ENCODE results near the gene ALDOB. TPM values are rescaled to one million over a fixed set of nuclear protein-coding genes. Genes with fewer than 3 reads are reported as not detected.

Gene ALDOB
- polyA plus RNA-seq, 2 of the 4 experiments (the other 2 are of a cell fraction) = not detected

DNA sequence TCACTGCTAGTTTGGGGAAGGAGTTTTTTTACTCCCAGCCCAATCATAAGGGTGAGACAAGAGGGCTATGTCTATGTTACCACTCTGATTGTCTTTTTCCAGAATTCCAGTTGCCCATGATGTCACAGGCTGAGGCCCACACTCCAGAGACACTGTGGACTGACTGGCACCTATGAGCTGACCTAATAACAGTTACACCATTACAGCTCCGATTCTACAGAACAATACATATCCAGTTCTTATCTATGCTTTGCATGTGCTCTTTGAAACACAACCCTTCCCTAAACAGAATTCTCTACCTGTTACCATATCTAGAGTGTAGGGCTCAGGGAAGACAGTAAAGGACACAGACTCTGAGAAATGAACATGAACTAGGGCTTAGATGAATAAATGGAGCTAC lies 45.7 kb upstream of the ALDOB start:
- ChIA-PET POLR2A (interaction anchor here (1.1 kb wide), 1 partner anchor 11 kb away, joined by 4 read pairs; no protein-coding TSS in a partner anchor), CTCF (interaction anchor here (1.3 to 1.4 kb wide), 3 partner anchors 16 to 22 kb away, joined by 3 to 4 read pairs (median 3); no protein-coding TSS in a partner anchor)
- peaks cover 9% of the 10 kb centered on the region; the same call in 2 of the 3 replicates for H3K4me1 ChIP-seq
- H3K27ac ChIP-seq = no peak overlapping the region
- no peak for FAIRE-seq
- TF ChIP-seq MAZ (IDR thresholded peaks at IDR 0.05; ENCODE audit: borderline replicate concordance, low read depth, low read length) (no peak), PHF8 (IDR thresholded peaks at IDR 0.05; ENCODE audit: borderline replicate concordance, low read depth) (no peak), HOXA7 (CRISPR knock-in tag; IDR thresholded peaks at IDR 0.05) (no peak), TFCP2L1 (CRISPR knock-in tag; IDR thresholded peaks at IDR 0.05) (no peak)
- TF ChIP-seq, protein P1, sequence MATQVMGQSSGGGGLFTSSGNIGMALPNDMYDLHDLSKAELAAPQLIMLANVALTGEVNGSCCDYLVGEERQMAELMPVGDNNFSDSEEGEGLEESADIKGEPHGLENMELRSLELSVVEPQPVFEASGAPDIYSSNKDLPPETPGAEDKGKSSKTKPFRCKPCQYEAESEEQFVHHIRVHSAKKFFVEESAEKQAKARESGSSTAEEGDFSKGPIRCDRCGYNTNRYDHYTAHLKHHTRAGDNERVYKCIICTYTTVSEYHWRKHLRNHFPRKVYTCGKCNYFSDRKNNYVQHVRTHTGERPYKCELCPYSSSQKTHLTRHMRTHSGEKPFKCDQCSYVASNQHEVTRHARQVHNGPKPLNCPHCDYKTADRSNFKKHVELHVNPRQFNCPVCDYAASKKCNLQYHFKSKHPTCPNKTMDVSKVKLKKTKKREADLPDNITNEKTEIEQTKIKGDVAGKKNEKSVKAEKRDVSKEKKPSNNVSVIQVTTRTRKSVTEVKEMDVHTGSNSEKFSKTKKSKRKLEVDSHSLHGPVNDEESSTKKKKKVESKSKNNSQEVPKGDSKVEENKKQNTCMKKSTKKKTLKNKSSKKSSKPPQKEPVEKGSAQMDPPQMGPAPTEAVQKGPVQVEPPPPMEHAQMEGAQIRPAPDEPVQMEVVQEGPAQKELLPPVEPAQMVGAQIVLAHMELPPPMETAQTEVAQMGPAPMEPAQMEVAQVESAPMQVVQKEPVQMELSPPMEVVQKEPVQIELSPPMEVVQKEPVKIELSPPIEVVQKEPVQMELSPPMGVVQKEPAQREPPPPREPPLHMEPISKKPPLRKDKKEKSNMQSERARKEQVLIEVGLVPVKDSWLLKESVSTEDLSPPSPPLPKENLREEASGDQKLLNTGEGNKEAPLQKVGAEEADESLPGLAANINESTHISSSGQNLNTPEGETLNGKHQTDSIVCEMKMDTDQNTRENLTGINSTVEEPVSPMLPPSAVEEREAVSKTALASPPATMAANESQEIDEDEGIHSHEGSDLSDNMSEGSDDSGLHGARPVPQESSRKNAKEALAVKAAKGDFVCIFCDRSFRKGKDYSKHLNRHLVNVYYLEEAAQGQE (IDR thresholded peaks at IDR 0.05) = no peak
- no peaks in the 10 kb centered on the region for H3K9me3 ChIP-seq
- no peak overlapping the region for H3K4me3 ChIP-seq
- DNase-seq (ENCODE audit: low read depth in 1 of 2, low spot score in 1 of 2) = no peak
- no peak overlapping the region for H3K4me2 ChIP-seq
- ATAC-seq = no peak
- 79% methylated on average over 1 of the region's 1 CpG for WGBS (ENCODE audit: missing lambda C conversion rate)

DNA sequence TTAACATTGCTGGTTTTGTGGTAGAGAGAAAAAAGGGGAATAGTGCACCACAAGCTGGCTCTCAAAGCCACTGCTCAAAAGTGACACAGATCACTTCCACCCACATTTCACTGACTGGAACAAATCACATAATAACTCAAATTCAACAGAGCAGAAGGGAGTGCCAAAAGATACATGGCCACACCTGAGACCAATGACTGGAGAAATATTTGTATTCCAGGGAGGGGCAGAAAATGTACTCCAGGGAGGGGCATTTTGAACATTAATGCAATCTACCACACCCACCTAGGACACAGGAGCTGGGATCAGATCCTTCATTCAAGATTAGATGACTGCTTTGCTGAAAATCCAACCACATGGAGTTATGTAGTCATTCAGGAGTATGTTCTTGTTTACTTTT lies 44.8 kb upstream of the ALDOB start:
- no peak for FAIRE-seq
- H3K4me1 ChIP-seq = peaks cover 5% of the 10 kb centered on the region; the same call in 2 of the 3 replicates
- CTCF ChIA-PET = interaction anchor here (1.4 kb wide), 2 partner anchors 15 to 22 kb away, joined by 3 read pairs; no protein-coding TSS in a partner anchor
- no peak overlapping the region for H3K4me3 ChIP-seq
- no peaks in the 10 kb centered on the region for H3K9me3 ChIP-seq
- DNase-seq (ENCODE audit: low read depth in 1 of 2, low spot score in 1 of 2) = no peak
- H3K27ac ChIP-seq = no peak overlapping the region
- TF ChIP-seq FOXS1 (CRISPR knock-in tag; IDR thresholded peaks at IDR 0.05) (no peak), EHF (CRISPR knock-in tag; IDR thresholded peaks at IDR 0.05) (no peak), RARB (CRISPR knock-in tag; IDR thresholded peaks at IDR 0.05) (no peak), CHD2 (IDR thresholded peaks at IDR 0.05; ENCODE audit: low read length, partially characterized antibody) (no peak), EP300 (IDR thresholded peaks at IDR 0.05) (no peak), BHLHE40 (IDR thresholded peaks at IDR 0.05; ENCODE audit: low read depth, low read length) (no peak), NPAS2 (CRISPR knock-in tag; IDR thresholded peaks at IDR 0.05; ENCODE audit: borderline replicate concordance) (no peak)
- TF ChIP-seq, protein P2, sequence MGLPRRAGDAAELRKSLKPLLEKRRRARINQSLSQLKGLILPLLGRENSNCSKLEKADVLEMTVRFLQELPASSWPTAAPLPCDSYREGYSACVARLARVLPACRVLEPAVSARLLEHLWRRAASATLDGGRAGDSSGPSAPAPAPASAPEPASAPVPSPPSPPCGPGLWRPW (IDR thresholded peaks at IDR 0.05) = no peak
- ATAC-seq = no peak
- no peak overlapping the region; the same call in 2 of the 3 replicates for H3K4me2 ChIP-seq
- POLR2A ChIA-PET = no interaction called here

DNA sequence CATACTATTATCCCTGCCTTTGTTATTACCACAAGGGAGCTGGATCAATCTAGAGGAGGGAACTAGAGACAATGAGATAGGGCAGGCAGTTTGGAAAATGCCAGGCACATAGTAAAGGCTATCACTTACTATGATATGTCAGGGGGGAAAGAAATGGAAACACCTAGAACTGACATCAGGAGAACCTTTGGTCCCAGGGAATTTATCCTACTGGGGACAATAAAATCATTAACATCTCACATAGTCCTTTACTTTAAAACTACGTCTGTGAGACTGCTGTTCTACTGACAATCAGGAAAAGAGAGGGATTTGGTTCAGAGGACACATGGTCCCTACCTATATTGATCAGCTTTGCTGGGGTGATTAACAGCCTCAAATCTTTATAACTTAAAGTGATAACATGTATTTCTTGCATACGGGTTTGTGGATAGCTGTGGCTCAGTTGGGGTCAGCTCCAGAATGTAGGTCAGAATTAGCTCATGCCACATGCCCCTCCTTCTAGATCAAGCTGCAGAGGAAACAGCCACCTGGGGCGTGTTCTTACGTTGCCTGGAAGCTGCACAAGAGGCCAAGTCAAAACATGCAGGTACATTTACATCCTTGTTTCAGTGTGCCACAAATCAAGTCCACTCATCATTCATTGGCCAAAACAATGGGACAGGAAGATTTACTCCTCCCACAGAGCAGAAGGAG lies 43.9 kb upstream of the ALDOB start:
- Histone ChIP-seq H3K9me3 (no peaks in the 10 kb centered on the region), H3K4me2 (no peak overlapping the region), H3K4me1 (peaks cover 5% of the 10 kb centered on the region; the same call in 1 of the 3 replicates), H3K4me3 (no peak overlapping the region), H3K27ac (no peak overlapping the region)
- POLR2A ChIA-PET = no interaction called here
- ATAC-seq (no peak), DNase-seq (ENCODE audit: low read depth in 1 of 2, low spot score in 1 of 2) (no peak), FAIRE-seq (no peak)
- CTCF ChIA-PET = interaction anchor here (0.6 to 0.9 kb wide), 3 partner anchors 20 to 779 kb away, joined by 3 to 4 read pairs (median 3); no protein-coding TSS in a partner anchor
- TF ChIP-seq, protein P3, sequence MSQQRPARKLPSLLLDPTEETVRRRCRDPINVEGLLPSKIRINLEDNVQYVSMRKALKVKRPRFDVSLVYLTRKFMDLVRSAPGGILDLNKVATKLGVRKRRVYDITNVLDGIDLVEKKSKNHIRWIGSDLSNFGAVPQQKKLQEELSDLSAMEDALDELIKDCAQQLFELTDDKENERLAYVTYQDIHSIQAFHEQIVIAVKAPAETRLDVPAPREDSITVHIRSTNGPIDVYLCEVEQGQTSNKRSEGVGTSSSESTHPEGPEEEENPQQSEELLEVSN (IDR thresholded peaks at IDR 0.05; ENCODE audit: borderline replicate concordance, low read depth) = no peak
- TF ChIP-seq MAZ (IDR thresholded peaks at IDR 0.05; ENCODE audit: borderline replicate concordance, low read depth, low read length) (no peak), CHD4 (IDR thresholded peaks at IDR 0.05; ENCODE audit: borderline replicate concordance) (no peak)
- TF ChIP-seq, protein P4, sequence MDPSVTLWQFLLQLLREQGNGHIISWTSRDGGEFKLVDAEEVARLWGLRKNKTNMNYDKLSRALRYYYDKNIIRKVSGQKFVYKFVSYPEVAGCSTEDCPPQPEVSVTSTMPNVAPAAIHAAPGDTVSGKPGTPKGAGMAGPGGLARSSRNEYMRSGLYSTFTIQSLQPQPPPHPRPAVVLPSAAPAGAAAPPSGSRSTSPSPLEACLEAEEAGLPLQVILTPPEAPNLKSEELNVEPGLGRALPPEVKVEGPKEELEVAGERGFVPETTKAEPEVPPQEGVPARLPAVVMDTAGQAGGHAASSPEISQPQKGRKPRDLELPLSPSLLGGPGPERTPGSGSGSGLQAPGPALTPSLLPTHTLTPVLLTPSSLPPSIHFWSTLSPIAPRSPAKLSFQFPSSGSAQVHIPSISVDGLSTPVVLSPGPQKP (IDR thresholded peaks at IDR 0.05; ENCODE audit: low read depth, low read length) = no peak
- TF ChIP-seq, protein P1 (IDR thresholded peaks at IDR 0.05) = no peak
- WGBS (ENCODE audit: missing lambda C conversion rate) = 91% methylated on average over 4 of the region's 4 CpGs

Data from A549 (cell line).